HG03442 (cell line): ENCODE measurements around the gene GGT7.
A peak's percentile ranks its signal among the peaks of the same experiment; 100 is the strongest.
"Not testable (repeated sequence)": the region's sequence is repeated elsewhere in the genome, so short reads cannot be mapped to it uniquely, and the experiment has no call there.

Source experiments
- ATAC-seq: cut with Tn5 transposase; IDR thresholded peaks from one replicate; pipeline ENCODE4 v1.9.1; 2021; ENCODE audit warnings: mild to moderate bottlenecking, moderate library complexity; ENCODE audit not compliant: unreplicated experiment

The GGT7 gene

DNA sequence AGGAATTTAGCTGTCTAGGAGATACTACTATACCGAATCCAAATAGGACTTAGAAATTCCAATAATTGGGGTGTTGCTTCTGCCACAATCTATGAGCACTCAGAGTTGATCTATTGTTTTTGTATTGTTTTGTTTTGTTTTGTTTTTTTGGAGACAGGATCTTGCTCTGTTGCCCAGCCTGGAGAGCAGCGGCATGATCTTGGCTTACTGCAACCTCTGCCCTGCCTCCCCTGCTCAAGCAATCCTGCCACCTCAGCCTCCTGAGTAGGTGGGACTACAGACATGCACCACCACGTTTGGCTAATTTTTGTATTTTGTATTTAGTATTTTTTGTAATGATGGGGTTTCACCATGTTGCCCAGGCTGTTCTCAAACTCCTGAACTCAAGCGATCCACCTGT, 11.2 kb upstream of the GGT7 start:
- ATAC-seq: no peak

DNA sequence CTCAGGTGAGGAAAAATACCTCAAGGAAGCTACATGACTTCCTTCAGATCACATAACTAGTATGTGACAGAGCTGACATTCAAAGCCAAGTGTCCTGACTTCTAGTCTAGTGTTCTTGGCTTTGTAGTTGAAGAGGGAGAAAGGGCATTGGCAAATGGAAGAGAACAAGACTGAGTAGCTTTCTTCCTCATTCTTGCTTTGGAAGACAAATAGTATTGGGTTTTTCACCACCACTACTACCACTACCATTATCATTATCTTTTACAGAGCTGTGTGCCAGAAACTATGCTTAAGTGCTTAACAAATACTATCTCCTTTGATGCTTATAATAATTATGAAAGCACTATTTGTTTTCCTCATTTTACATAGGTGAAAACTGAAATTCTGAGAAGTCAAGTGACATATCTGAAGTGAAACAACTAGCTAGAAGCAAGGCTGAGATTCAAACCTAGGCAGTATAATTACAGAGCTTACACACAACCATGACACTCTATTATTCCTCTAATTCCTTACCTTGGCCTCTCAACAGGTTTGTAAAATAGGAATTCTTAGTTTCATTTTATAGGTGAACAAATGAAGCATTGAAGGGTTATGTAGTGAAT, 10.5 kb upstream of the GGT7 start:
- ATAC-seq: no peak

GRCh38 chr20:34881689-34882088, 9.0 kb upstream of the GGT7 start:
- no peak for ATAC-seq

DNA sequence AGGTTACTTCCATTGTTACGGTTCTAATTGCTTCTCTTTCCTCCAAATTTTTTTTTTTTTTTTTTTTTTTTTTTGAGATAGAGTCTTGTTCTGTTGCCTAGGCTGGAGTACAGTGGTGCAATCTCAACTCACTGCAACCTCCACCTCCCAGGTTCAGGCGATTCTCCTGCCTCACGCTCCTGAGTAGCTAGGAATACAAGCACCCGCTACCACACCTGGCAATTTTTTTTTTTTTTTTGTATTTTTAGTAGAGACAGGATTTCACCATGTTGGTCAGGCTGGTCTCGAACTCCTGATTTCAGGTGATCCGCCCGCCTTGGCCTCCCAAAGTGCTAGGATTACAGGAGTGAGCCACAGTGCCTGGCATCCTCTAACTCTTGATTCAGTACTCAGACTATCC, 8.3 kb upstream of the GGT7 start:
- ATAC-seq: not testable (repeated sequence)

DNA sequence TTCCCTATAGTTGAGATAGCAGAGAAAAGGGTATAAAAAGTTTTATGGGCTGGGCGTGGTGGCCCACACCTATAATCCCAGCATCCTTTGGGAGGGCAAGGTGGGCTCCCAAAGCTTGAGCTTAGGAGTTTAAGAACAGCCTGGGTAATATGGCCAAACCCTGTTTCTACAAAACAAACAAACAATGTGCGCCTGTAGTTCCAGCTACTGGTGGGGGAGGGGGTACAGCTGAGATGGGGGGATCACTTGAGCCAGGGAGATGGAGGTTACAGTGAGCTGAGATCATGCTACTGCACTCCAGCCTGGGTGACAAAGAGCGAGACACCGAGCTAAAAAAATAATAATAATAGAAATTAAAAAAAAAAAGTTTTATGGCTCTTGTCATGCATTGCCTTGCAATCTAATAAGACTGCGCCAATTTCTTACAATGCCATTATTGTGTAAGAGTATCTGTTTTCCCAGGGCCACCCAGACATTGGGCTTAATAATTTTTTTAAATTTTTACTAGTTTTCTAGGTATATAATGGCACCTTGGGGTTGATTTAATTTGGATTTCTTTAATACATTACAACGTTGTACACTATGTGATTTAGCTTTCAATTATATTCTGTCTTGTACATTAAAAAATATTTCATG, 7.7 kb upstream of the GGT7 start:
- no peak for ATAC-seq

DNA sequence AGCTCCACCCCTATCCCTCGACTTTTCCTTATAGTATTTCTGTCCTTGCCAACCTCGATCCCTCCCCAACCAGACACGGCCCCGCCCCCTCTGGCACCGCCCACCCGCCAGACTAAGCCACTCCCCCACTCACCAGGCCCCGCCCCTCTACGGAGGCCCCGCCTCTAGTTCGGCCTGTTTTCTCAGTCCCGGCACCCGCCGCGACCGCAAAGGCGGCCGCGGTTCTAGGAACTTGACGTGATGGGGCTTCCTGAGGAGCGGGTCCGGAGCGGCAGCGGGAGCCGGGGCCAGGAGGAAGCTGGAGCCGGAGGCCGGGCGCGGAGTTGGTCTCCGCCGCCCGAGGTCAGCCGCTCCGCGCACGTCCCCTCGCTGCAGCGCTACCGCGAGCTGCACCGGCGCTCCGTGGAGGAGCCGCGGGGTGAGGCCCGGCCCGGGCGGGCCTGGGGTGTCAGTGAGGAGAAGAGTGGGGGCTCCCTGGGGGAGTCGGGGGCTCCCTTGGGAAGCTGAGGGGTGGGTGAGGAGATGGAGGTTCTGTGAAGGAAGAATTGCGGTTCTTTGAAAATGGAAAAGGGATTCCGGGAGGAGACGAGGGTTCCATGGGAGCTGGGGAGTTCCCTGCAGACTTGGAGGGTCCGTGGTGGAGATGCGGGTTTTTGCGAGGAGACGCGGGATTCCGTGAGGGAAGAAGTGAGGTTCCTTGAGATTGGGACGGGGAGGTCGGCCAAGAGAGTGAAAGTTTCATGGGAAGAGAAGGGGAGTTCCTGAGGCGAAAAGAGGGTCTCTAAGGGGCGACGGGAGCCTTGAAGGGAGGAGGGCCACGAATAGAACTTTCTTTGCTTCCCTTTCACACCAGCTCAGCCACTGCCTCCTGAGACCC, 4.0 kb upstream of the GGT7 start, which contains the start of gene ACSS2:
TSS of gene ACSS2 (plus strand) at position 207 of the 877 bp plus-strand sequence. CDS start at position 241, 34 bp downstream.
- peak; percentile 19 for ATAC-seq

- peak; percentile 47 for ATAC-seq
Observed at GRCh38 chr20:34875642-34876405, 3.2 kb upstream of the GGT7 start.

DNA sequence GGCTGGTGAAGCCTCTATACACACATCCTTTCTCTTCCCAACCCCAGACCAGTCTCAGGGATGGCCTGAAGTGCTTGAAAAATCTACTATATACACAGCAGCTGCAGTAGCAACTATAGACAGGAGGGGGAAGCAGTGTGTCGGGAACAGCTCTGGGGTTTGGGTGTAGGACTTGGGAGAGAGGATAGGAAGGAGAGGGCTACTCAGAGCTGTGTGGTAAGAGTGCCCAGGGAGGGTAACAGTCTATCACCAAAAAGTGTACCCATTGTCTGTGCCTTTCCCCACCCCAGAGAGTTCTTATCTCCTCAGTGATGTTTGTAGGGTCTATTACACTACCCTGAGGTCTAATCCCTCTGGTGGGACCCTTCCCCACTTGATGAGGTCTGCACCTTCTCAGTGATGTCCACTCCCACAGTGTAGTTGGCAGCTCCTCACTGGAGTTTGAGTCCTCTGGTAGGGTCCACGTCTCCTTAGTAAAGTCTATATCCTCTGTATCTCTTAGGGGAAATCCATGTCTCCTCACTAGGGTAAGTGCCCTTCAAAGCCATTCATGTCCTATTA, 1.5 kb upstream of the GGT7 start:
- no peak for ATAC-seq

- ATAC-seq: no peak
Observed at GRCh38 chr20:34873583-34874093, 982 bp upstream of the GGT7 start.

DNA sequence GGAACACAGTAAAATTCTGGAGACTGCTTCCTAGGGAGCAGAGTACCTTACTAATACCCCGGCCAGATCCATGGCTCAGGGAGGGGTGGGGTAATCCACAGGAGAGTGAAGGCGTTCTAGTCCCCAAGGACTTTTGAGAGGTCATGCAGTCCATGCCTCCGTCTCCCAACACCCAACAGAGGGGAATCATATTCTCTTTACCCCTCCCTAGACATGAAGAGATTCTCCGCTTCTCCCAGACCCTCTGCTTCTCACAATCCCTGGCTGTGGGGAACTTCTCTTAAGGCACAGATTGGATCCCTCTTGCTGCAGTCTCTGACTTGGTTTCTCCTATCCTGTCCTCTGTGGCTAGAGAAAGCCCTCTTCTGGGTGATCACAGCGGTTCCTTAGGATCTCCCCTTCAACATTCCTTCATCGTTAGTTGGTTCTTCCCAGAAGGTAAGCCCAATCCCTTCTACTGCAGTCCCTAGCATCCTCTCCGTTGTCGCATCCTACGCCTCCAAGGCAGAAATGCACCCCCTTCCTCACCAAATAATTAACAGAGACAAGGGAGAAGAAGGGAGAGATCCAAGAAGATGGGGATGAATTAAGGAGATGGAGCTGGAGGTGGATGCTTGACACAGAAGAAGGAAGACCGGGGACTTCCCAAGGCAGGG, 562 bp downstream of the GGT7 start:
- no peak for ATAC-seq

DNA sequence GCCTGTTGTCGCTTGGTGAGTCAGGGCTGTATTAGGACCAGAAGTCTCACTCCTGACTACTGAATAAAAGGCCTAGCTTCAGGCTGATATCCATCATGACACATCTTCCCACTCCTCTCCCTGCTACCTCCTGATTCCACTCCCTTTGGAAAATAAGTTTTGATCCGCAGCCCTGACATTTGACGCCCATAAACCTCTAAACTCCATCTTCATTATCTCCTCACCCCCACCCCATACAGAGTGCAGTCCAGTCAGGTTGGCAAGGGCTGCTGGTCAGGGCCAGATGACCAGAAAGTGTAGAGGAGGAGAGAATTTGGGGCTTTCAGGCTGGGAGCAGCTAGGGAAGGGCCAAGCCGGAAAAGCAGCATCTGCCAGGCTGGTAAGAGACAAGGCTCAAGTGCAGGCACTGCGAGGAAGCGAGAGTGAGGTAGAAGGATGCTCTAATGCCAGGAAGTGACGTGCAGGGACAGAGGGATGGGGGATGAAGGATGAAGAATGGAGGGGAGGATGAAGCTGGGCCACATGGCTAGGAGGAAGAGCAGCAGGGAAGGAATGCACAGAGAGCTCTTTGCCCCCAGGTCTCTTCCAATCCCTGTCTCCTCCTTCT, 1.2 kb downstream of the GGT7 start:
- ATAC-seq: no peak

- ATAC-seq: no peak
Observed at GRCh38 chr20:34864216-34864615, 8.4 kb downstream of the GGT7 start.

DNA sequence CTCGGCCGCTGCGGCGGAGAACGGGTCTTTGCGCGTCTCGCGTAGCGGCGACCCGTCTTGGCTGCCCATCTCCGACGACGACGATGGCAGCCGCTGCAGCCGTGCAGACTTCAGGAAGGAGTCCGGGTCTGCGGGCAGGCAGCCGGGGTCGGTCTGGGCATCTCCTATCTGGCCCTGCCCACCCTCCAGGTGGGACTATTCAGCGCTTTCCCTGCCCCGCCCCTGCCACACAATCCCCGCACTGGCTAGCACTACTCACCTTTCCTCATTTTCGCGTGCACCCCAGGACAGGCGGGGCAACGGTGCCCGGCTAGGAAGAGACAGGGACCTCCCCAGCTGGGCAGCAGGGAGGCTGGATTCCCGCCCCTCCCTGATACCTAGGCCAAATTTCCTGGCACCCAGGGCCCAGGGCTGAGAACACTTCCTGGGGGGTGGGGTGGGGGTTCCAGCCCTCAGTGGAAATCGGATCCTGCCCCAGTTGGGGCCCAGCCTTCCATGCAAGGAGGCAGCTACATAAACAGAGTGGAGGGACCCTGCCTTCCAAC, 9.2 kb downstream of the GGT7 start:
- no peak for ATAC-seq

- no peak for ATAC-seq
Observed at GRCh38 chr20:34862724-34863123, 9.9 kb downstream of the GGT7 start.

DNA sequence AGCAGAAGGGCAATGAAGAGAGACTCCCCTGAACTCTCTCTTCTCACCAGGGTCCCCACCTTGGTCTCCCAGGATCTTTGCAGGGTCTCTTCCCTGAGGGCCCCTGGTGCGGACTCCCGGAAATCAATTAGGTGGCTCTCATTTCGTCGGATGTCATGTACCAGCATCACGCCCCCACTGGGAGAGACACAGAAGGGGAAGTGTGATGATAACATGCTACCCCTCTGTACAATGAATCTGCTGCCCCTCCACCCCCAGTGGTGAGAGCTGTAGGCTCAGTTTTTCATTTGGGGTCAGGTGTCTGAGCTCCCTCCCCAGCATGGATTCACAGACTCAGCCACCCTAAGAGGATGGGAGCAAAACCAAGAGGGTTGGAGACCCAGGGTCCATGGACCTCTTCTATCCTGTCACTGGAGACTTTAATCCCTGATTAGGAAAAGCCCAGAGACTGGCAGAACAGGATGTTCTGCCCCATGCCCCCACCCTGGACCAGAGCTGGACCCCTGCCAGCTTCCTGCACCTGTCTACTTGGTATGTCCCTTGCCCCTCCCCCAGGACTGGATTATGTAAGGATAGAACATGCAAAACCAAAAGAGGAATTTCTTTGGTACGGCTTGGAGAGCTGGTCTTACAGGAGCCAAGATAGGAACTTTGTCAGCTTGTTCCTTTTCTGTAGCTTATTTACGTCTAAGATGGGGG, 11.1 kb downstream of the GGT7 start:
- ATAC-seq: no peak

DNA sequence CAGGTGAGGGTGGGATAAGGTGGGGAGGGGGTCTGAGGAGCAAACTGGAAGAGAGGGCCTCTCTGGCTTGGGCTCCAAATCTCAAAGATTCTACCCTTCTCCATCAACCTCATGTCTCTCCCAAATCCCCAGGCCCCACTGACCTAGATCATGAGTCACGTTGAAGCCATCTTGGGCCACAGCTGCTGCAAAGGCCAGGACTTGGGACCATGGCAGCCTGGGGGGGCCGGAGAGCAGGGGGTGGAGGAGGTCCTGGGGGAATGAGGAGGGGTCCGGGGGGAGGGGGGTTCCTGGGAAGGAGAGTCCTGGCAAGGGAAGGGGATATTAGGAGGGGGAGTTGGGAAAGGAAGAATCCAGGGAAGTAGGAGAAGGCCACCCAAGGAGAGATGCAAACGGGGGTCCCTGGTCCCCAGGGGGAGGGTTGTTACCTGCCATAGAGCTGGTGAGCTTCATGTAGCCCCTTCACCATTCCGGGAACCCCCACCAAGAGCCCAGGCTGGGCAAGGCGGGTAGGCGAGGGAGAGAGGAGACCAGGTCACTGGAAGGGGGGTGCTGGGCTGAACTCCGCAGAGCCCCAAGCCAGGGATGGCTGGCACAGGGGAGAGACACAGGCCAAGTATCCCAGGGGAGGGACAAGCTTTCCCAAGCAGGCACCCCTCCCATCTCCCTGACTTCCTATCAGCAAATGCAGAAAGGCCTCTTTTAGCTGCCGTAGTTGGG, 12.7 kb downstream of the GGT7 start:
- ATAC-seq: no peak

DNA sequence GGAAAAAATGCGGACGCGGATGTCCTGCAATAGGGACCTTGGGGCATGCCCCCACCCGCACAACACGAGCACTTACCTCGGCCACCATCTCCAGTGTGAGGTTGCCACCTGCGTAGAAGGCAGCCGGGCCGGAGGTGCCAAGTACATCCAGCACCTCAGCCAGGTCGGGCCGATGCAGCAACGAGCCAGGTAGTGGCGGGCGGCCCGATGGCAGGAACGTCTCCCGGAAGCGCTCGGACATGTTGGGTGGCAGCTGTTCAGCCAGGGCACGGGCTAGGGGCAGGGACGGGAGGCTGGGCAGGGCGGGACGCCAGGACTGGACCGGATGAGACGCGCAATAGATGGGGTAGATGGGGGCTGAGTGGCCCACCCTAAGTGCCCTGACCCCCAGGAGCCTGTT, 13.3 kb downstream of the GGT7 start:
- no peak for ATAC-seq

DNA sequence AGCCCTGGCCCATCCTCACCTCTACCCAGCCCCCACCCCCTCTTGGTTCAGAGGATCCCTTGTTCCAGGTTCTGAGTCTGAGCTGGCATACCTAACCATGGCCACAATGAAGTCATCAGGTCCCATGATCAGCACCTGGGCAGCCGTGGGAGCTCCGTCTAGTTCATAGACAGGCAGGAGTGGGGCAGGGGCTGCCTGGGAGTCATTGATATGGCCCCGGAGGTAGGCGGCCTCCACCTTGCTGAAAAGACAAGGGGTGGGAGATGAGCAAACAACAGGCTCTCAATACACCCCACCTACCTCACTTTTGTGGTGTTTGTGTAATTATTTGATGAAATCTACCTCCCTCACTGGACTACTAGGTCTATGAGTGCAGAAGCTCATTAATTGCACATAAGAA, 20.4 kb downstream of the GGT7 start:
- ATAC-seq: no peak
